MCF 10A (cell line): ENCODE measurements around the gene PIGT. TPM values are rescaled to one million over a fixed set of nuclear protein-coding genes. Genes with fewer than 3 reads are reported as not detected.

Source experiments
- BruUV-seq: library from RNA; stranded (reverse); fragments of 400-500 nt; replicated peaks from 2 replicates; lab custom pipeline; 2021; lab: Mats Ljungman, UMichigan
- CTCF ChIA-PET: fragments of 300-600 bp; sonication (Branson Sonifier 250); formaldehyde crosslinking; extraction: SDS; loops from one replicate; lab custom pipeline; 2021; ENCODE audit warnings: antibody characterized with exemption, inconsistent platforms; lab: Yijun Ruan, JAX
- POLR2A ChIA-PET: fragments of 300-600, 350-650 bp; sonication (Branson Sonifier 250); formaldehyde crosslinking; extraction: SDS; loops from one replicate; lab custom pipeline; 2020; ENCODE audit warnings: antibody characterized with exemption, inconsistent platforms; lab: Yijun Ruan, JAX
- DNase-seq: peaks from one replicate; pipeline ENCODE4 v3.0.0-alpha.2; 2018; ENCODE audit not compliant: unreplicated experiment
- H3K27ac Mint-ChIP-seq: one replicate; pipeline ENCODE4 v1.8.0; 2022; ENCODE audit warnings: mild to moderate bottlenecking, low read depth, mixed read lengths; ENCODE audit not compliant: unreplicated experiment
- H3K27me3 Mint-ChIP-seq: one replicate; pipeline ENCODE4 v1.8.0; 2022; ENCODE audit warnings: mixed read lengths; ENCODE audit not compliant: insufficient read depth, unreplicated experiment
- H3K36me3 Mint-ChIP-seq: one replicate; pipeline ENCODE4 v1.8.0; 2022; ENCODE audit warnings: mild to moderate bottlenecking, moderate library complexity, mixed read lengths; ENCODE audit not compliant: insufficient read depth, unreplicated experiment
- H3K4me1 Mint-ChIP-seq: one replicate; pipeline ENCODE4 v1.8.0; 2022; ENCODE audit warnings: mixed read lengths; ENCODE audit not compliant: insufficient read depth, unreplicated experiment
- H3K4me3 Mint-ChIP-seq: one replicate; pipeline ENCODE4 v1.8.0; 2022; ENCODE audit warnings: mild to moderate bottlenecking, moderate library complexity, mixed read lengths; ENCODE audit not compliant: unreplicated experiment
- H3K9me3 Mint-ChIP-seq: one replicate; pipeline ENCODE4 v1.8.0; 2022; ENCODE audit warnings: mixed read lengths; ENCODE audit not compliant: unreplicated experiment
- CTCF ChIP-seq: fragments of 200-600 bp; IDR thresholded peaks from one replicate; pipeline ENCODE4 v1.8.0; 2022; ENCODE audit warnings: antibody characterized with exemption, mild to moderate bottlenecking; ENCODE audit not compliant: unreplicated experiment
- intact Hi-C: fragments of 100-400 bp; cut with micrococcal nuclease; formaldehyde crosslinking; loops from 2 replicates; pipeline ENCODE4 v1.14.1; 2022
- total RNA-seq: library from RNA; stranded (reverse); gene quantifications from 2 replicates; pipeline ENCODE4 v1.2.3, GENCODE V29; 2022

The PIGT gene
- total RNA-seq, 1 experiment from 2014 or later, result 79.4 TPM

GRCh38 chr20:45425561-45425960 lies 9.6 kb downstream of the PIGT start:
- Mint-ChIP-seq H3K4me1 (no peaks in the 10 kb centered on the region), H3K27me3 (no peaks in the 10 kb centered on the region), H3K27ac (no peak overlapping the region), H3K4me3 (no peak overlapping the region), H3K36me3 (peaks cover 34% of the 10 kb centered on the region), H3K9me3 (no peaks in the 10 kb centered on the region)
- no peak for TF ChIP-seq CTCF
- intact Hi-C loops, result no loop called here
- no peak for DNase-seq
- no TSS peak for BruUV-seq
- POLR2A ChIA-PET, result interaction anchor here (0.5 kb wide), 1 partner anchor 64 kb away, joined by 3 read pairs; no protein-coding TSS in a partner anchor
- CTCF ChIA-PET, result interaction anchor here (1.3 to 4.4 kb wide), 3 partner anchors 9 to 345 kb away, joined by 3 to 15 read pairs (median 4); no protein-coding TSS in a partner anchor

GRCh38 chr20:45426320-45427016 lies 10.5 kb downstream of the PIGT start:
- intact Hi-C loops, result no loop called here
- Mint-ChIP-seq H3K27ac (no peak overlapping the region), H3K4me1 (no peaks in the 10 kb centered on the region)

GRCh38 chr20:45427236-45428149 lies 11.6 kb downstream of the PIGT start:
- CTCF ChIA-PET, result interaction anchor here (0.5 to 4.4 kb wide), 9 partner anchors 8 to 343 kb away, joined by 3 to 15 read pairs (median 4); no protein-coding TSS in a partner anchor
- H3K27ac Mint-ChIP-seq, result no peak overlapping the region
- H3K27me3 Mint-ChIP-seq, result no peaks in the 10 kb centered on the region
- no peak for DNase-seq
- no TSS peak for BruUV-seq
- H3K9me3 Mint-ChIP-seq, result no peaks in the 10 kb centered on the region
- TF ChIP-seq CTCF, result no peak
- H3K4me3 Mint-ChIP-seq, result no peak overlapping the region
- POLR2A ChIA-PET, result interaction anchor here (0.6 to 4.3 kb wide), 6 partner anchors 10 to 145 kb away, joined by 3 to 21 read pairs (median 4); partner anchors contain the start of gene PIGT
- intact Hi-C loops, result no loop called here
- H3K36me3 Mint-ChIP-seq, result peaks cover 21% of the 10 kb centered on the region
- no peaks in the 10 kb centered on the region for H3K4me1 Mint-ChIP-seq

More at GRCh38 chr20:45426320-45427016, 10.5 kb downstream of the PIGT start:
- no peak for TF ChIP-seq CTCF
- CTCF ChIA-PET, result interaction anchor here (1.3 to 4.4 kb wide), 4 partner anchors 10 to 344 kb away, joined by 3 to 15 read pairs (median 6); no protein-coding TSS in a partner anchor
- Mint-ChIP-seq H3K4me3 (no peak overlapping the region), H3K36me3 (peaks cover 31% of the 10 kb centered on the region), H3K9me3 (no peaks in the 10 kb centered on the region), H3K27me3 (no peaks in the 10 kb centered on the region)
- DNase-seq, result no peak
- POLR2A ChIA-PET, result interaction anchor here (0.5 to 1.7 kb wide), 3 partner anchors 10 to 65 kb away, joined by 3 to 7 read pairs (median 5); partner anchors contain the start of gene PIGT
- no TSS peak for BruUV-seq
